ENCODE data around the gene PGBD5.

PGBD5 gene

GRCh38 chr1:230310381-230311163, 115.6 kb downstream of the PGBD5 start:
- no peak overlapping the region for H3K4me3 ChIP-seq (ENCODE audit: low read length)
- H3K9ac ChIP-seq (ENCODE audit: low read depth, low read length), result no peak overlapping the region
- 43% methylated on average over 13 of the region's 14 CpGs for WGBS
- H3K4me1 ChIP-seq (ENCODE audit: insufficient read depth, low read length), result peaks cover 3% of the 10 kb centered on the region; the same call in 1 of the 2 replicates
- no peaks in the 10 kb centered on the region for H3K27me3 ChIP-seq (ENCODE audit: insufficient read depth, low read length)
- no peaks in the 10 kb centered on the region for H3K36me3 ChIP-seq (ENCODE audit: insufficient read depth, low read length)
- H3K9me3 ChIP-seq (ENCODE audit: insufficient read depth, low read depth, low read length), result no peaks in the 10 kb centered on the region
- no peak overlapping the region for H3K27ac ChIP-seq (ENCODE audit: low read depth, low read length)

DNA sequence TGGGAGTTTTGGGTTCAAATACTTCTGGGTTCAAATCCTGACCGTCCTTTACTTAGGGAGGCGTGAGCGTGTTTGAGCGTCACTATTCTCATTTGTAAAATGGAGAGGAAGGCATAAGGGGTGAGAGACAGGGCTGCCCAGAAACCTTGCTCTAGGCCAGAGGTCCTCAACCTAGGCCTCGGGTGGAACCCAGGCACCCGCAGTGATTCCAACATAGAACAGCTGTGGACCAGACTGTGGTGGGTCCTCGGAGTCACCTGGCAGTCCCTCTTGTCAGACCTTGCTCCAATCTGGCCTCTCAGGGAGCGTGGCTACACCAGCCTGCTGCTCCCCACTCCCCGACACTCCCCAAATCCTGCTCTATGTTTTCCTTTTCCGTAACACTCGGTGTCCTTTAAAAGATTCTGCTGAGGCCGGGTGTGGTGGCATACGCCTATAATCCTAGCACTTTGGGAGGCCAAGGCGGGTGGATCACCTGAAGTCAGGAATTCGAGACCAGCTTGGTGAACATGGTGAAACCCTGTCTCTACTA, 116.4 kb downstream of the PGBD5 start:
- H3K4me1 ChIP-seq (ENCODE audit: insufficient read depth, low read length), result peaks cover 3% of the 10 kb centered on the region; the same call in 1 of the 2 replicates
- H3K9ac ChIP-seq (ENCODE audit: low read depth, low read length), result no peak overlapping the region
- H3K9me3 ChIP-seq (ENCODE audit: insufficient read depth, low read depth, low read length), result no peaks in the 10 kb centered on the region
- H3K27ac ChIP-seq (ENCODE audit: low read depth, low read length), result no peak overlapping the region
- WGBS, result 93% methylated on average over 15 of the region's 15 CpGs
- H3K36me3 ChIP-seq (ENCODE audit: insufficient read depth, low read length), result no peaks in the 10 kb centered on the region
- no peaks in the 10 kb centered on the region for H3K27me3 ChIP-seq (ENCODE audit: insufficient read depth, low read length)
- no peak overlapping the region for H3K4me3 ChIP-seq (ENCODE audit: low read length)

DNA sequence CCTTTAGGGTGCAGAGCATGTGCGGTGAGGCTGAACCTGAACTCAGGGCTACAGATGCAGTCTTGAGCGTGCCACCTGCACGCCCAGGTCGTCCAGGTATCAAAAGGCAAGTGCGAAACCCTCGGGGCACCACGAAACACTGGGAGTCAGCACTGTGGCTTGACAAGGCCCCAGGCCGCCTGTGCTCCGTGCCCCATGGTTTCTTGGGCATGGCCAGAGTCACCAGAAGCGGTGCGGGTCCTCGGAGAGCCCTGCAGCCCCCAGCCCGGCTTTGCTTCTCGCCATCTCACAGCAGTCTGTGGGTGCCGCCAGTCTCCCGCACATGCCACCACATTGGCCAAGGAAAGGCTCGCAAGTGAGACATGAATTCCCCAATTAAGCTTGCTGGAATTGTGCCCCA, 117.3 kb downstream of the PGBD5 start:
- Histone ChIP-seq H3K4me1 (ENCODE audit: insufficient read depth, low read length) (peaks cover 3% of the 10 kb centered on the region; the same call in 1 of the 2 replicates), H3K27ac (ENCODE audit: low read depth, low read length) (no peak overlapping the region), H3K27me3 (ENCODE audit: insufficient read depth, low read length) (no peaks in the 10 kb centered on the region), H3K36me3 (ENCODE audit: insufficient read depth, low read length) (no peaks in the 10 kb centered on the region), H3K4me3 (ENCODE audit: low read length) (no peak overlapping the region), H3K9me3 (ENCODE audit: insufficient read depth, low read depth, low read length) (no peaks in the 10 kb centered on the region), H3K9ac (ENCODE audit: low read depth, low read length) (no peak overlapping the region)
- 95% methylated on average over 17 of the region's 17 CpGs for WGBS

- no peaks in the 10 kb centered on the region for H3K9me3 ChIP-seq (ENCODE audit: insufficient read depth, low read depth, low read length)
- peaks cover 3% of the 10 kb centered on the region; the same call in 1 of the 2 replicates for H3K4me1 ChIP-seq (ENCODE audit: insufficient read depth, low read length)
- H3K27ac ChIP-seq (ENCODE audit: low read depth, low read length), result no peak overlapping the region
- WGBS, result 95% methylated on average over 8 of the region's 8 CpGs
- H3K27me3 ChIP-seq (ENCODE audit: insufficient read depth, low read length), result no peaks in the 10 kb centered on the region
- no peak overlapping the region for H3K4me3 ChIP-seq (ENCODE audit: low read length)
- no peaks in the 10 kb centered on the region for H3K36me3 ChIP-seq (ENCODE audit: insufficient read depth, low read length)
- H3K9ac ChIP-seq (ENCODE audit: low read depth, low read length), result no peak overlapping the region
Measured at GRCh38 chr1:230308039-230308438, 118.1 kb downstream of the PGBD5 start.

GRCh38 chr1:230307213-230307612, 118.9 kb downstream of the PGBD5 start:
- no peaks in the 10 kb centered on the region for H3K9me3 ChIP-seq (ENCODE audit: insufficient read depth, low read depth, low read length)
- H3K27me3 ChIP-seq (ENCODE audit: insufficient read depth, low read length), result no peaks in the 10 kb centered on the region
- no peaks in the 10 kb centered on the region for H3K36me3 ChIP-seq (ENCODE audit: insufficient read depth, low read length)
- 67% methylated on average over 4 of the region's 4 CpGs for WGBS
- H3K27ac ChIP-seq (ENCODE audit: low read depth, low read length), result no peak overlapping the region
- H3K4me1 ChIP-seq (ENCODE audit: insufficient read depth, low read length), result peaks cover 3% of the 10 kb centered on the region; the same call in 1 of the 2 replicates
- no peak overlapping the region for H3K4me3 ChIP-seq (ENCODE audit: low read length)
- no peak overlapping the region for H3K9ac ChIP-seq (ENCODE audit: low read depth, low read length)

DNA sequence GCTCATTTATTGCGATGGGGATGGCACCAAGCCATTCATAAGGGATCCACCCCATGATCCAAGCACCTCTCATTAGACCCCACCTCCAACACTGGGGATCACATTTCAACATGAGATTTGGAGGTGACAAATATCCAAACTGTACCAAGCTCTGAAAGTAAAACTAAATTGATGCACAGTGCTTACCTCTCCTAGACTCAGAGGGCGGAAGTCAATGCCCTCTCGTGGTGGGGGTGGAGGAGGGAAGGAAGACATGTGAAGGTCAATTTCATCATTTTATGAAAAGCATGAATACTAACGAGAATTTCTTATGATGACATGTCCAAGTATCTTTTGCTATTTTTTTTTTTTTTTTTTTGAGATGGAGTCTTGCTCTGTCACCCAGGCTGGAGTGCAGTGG, 120.0 kb downstream of the PGBD5 start:
- H3K9ac ChIP-seq (ENCODE audit: low read depth, low read length), result no peak overlapping the region
- H3K27ac ChIP-seq (ENCODE audit: low read depth, low read length), result no peak overlapping the region
- no peaks in the 10 kb centered on the region for H3K36me3 ChIP-seq (ENCODE audit: insufficient read depth, low read length)
- H3K4me1 ChIP-seq (ENCODE audit: insufficient read depth, low read length), result peaks cover 3% of the 10 kb centered on the region; the same call in 1 of the 2 replicates
- 95% methylated on average over 4 of the region's 4 CpGs for WGBS
- H3K4me3 ChIP-seq (ENCODE audit: low read length), result no peak overlapping the region
- no peaks in the 10 kb centered on the region for H3K9me3 ChIP-seq (ENCODE audit: insufficient read depth, low read depth, low read length)
- no peaks in the 10 kb centered on the region for H3K27me3 ChIP-seq (ENCODE audit: insufficient read depth, low read length)

- Histone ChIP-seq H3K4me3 (ENCODE audit: low read length) (no peak overlapping the region), H3K9ac (ENCODE audit: low read depth, low read length) (no peak overlapping the region), H3K27ac (ENCODE audit: low read depth, low read length) (no peak overlapping the region), H3K4me1 (ENCODE audit: insufficient read depth, low read length) (peaks cover 3% of the 10 kb centered on the region; the same call in 1 of the 2 replicates), H3K27me3 (ENCODE audit: insufficient read depth, low read length) (no peaks in the 10 kb centered on the region), H3K36me3 (ENCODE audit: insufficient read depth, low read length) (no peaks in the 10 kb centered on the region), H3K9me3 (ENCODE audit: insufficient read depth, low read depth, low read length) (no peaks in the 10 kb centered on the region)
- 99% methylated on average over 6 of the region's 6 CpGs for WGBS
Measured at GRCh38 chr1:230303822-230304221, 122.3 kb downstream of the PGBD5 start.

- Histone ChIP-seq H3K4me3 (ENCODE audit: low read length) (no peak overlapping the region), H3K27ac (ENCODE audit: low read depth, low read length) (no peak overlapping the region), H3K4me1 (ENCODE audit: insufficient read depth, low read length) (peaks cover 3% of the 10 kb centered on the region; the same call in 1 of the 2 replicates), H3K27me3 (ENCODE audit: insufficient read depth, low read length) (no peaks in the 10 kb centered on the region), H3K9me3 (ENCODE audit: insufficient read depth, low read depth, low read length) (no peaks in the 10 kb centered on the region), H3K9ac (ENCODE audit: low read depth, low read length) (no peak overlapping the region), H3K36me3 (ENCODE audit: insufficient read depth, low read length) (no peaks in the 10 kb centered on the region)
- WGBS, result 93% methylated on average over 6 of the region's 6 CpGs
Measured at GRCh38 chr1:230303069-230303468, 123.1 kb downstream of the PGBD5 start.

DNA sequence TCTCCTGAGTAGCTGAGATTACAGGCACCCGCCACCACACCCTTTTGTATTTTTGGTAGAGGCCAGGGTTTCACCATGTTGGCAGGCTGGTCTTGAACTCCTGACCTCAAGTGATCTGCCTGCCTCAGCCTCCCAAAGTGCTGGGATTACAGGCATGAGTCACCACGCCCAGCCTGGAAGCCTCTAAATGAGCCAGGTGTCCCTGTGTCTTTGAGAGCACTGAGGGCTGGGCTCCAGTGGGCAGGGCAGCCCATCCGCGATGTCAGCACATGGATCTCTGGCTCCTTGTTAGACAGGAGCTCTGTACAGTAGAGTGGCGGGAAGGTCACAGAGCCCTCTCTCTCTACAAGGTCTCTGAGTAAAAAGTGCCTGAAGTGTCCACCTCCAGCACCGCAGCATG, 124.3 kb downstream of the PGBD5 start:
- Histone ChIP-seq H3K9me3 (ENCODE audit: insufficient read depth, low read depth, low read length) (no peaks in the 10 kb centered on the region), H3K4me3 (ENCODE audit: low read length) (no peak overlapping the region), H3K36me3 (ENCODE audit: insufficient read depth, low read length) (no peaks in the 10 kb centered on the region), H3K27me3 (ENCODE audit: insufficient read depth, low read length) (no peaks in the 10 kb centered on the region), H3K27ac (ENCODE audit: low read depth, low read length) (no peak overlapping the region), H3K4me1 (ENCODE audit: insufficient read depth, low read length) (no peaks in the 10 kb centered on the region), H3K9ac (ENCODE audit: low read depth, low read length) (no peak overlapping the region)
- WGBS, result 96% methylated on average over 6 of the region's 6 CpGs

- 94% methylated on average over 8 of the region's 8 CpGs for WGBS
- Histone ChIP-seq H3K4me3 (ENCODE audit: low read length) (no peak overlapping the region), H3K9ac (ENCODE audit: low read depth, low read length) (no peak overlapping the region), H3K27me3 (ENCODE audit: insufficient read depth, low read length) (no peaks in the 10 kb centered on the region), H3K36me3 (ENCODE audit: insufficient read depth, low read length) (no peaks in the 10 kb centered on the region), H3K4me1 (ENCODE audit: insufficient read depth, low read length) (no peaks in the 10 kb centered on the region), H3K9me3 (ENCODE audit: insufficient read depth, low read depth, low read length) (no peaks in the 10 kb centered on the region), H3K27ac (ENCODE audit: low read depth, low read length) (no peak overlapping the region)
Measured at GRCh38 chr1:230301322-230301721, 124.8 kb downstream of the PGBD5 start.

DNA sequence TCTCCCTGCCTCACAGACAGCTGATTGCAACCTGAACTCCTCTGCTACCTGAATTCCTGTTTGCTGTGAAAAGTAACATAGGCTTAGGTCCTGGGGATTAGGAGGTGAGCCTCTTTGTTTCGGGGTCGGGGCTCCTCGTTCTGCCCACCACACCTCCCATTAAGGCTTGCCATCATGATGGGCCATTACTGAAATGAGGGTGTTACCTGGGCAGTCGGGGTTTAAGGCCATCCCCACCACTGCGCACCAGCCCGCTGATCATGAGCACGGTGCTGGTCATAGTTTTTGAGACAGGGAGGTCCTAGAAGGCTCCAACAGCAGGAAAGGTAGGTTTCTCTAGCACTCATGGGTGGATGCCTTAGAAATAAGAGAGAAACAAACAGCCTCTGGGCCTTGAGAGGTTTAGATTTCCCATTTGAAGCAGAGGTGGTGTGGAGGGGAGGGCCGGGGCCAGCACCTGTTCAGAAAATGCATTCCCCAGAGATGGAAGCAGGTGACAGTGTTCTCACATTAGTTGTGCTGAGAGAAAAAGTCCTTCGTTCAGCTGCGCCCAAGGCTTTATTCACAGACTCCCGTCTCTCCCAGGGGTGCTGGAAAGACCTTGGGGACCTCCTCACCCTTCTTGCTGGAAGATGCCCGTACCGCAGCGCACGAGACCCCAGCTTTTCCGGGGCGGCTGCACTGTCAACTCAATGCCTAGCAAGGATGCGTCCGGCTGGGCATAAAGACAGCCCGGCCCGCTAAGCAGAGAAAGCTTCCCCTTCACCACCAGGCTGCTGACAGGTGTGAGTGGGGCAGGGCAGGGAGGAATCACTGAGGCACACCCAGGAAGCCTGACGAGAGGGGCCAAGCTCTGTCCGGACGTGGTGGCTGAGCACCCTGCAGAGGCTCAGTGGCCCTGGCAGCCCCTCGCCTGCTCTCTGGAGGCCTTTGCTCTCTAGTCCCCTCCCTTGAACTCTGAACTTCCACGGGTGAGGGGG, 125.5 kb downstream of the PGBD5 start:
- Histone ChIP-seq H3K36me3 (ENCODE audit: insufficient read depth, low read length) (no peaks in the 10 kb centered on the region), H3K9ac (ENCODE audit: low read depth, low read length) (no peak overlapping the region), H3K4me3 (ENCODE audit: low read length) (no peak overlapping the region), H3K4me1 (ENCODE audit: insufficient read depth, low read length) (no peaks in the 10 kb centered on the region), H3K27ac (ENCODE audit: low read depth, low read length) (no peak overlapping the region), H3K9me3 (ENCODE audit: insufficient read depth, low read depth, low read length) (no peaks in the 10 kb centered on the region), H3K27me3 (ENCODE audit: insufficient read depth, low read length) (no peaks in the 10 kb centered on the region)
- WGBS, result 92% methylated on average over 25 of the region's 26 CpGs
